GM19395 (cell line): Measurements from ENCODE around the gene ARHGAP18.

Source experiments
- ATAC-seq: cut with Tn5 transposase; IDR thresholded peaks from one replicate; pipeline ENCODE4 v1.9.1; 2021; ENCODE audit warnings: mild to moderate bottlenecking, moderate library complexity; ENCODE audit not compliant: unreplicated experiment

The ARHGAP18 gene

DNA sequence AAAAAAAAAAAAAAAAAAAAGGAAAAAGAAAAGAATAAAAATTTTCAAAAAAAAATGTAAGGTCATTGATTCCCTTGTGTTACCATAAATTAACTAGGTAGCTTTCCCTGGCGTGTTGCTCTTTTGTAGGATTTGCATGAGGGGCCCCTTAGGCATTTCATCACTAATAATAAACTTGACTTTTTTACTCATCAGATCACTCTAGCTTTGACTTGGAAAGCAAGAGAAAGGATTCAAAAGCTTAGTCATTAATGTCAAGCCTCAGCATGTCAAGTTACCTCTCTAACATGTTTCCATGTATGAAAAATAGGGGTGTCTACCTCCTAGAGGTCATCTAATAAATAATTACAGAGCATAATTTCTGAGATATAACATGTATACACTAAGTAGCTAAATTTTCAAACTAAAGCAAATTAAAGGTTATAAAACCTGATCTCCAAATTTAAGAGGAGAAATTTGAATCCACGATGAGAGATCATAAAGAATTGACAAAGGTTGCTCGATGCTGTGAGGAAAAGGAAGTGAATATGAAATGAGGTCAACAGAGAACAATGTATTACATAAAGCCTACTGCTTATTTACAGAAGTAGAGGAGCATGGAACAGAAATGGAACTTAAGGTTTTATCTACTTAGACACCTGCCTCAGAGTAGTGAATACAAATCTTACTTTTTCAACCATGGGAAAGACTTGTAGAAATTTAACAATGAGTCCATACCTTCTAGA is 86.8 kb downstream of the ARHGAP18 start:
- ATAC-seq, result peak; percentile 72

GRCh38 chr6:129621252-129621651 is 88.7 kb downstream of the ARHGAP18 start:
- no peak for ATAC-seq

GRCh38 chr6:129620234-129620610 is 89.8 kb downstream of the ARHGAP18 start:
- ATAC-seq, result no peak

DNA sequence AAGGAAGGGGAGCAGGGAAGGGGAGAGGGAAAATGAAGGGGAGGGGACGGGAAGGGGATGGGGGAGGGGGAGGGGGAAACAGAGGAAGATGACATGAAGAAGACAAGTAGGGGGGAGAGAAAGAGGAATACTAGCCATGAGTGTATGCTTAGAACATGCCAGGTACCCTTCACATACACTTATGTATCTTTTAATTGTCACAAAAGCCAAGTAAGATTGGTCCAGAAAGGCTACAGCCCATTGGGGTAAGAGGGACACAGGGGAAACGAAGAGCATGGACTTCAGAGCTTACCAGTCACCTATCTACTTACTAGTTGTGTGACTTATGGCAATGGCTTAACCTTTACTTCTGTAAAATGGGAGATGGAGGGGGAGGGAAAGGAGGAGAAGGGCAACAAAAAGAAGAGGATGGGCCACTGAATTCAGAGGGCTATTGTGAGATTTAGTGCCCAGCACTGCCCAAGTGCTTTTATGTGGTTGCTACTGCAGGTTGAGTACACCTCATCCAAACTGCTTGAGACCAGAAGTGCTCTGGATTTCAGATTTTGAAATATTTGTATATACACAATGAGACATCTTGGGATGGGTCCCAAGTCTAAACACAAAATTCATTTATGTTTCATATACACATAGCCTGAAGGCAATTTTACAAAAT is 90.3 kb downstream of the ARHGAP18 start:
- ATAC-seq, result no peak

GRCh38 chr6:129617986-129618385 is 92.0 kb downstream of the ARHGAP18 start:
- no peak for ATAC-seq

DNA sequence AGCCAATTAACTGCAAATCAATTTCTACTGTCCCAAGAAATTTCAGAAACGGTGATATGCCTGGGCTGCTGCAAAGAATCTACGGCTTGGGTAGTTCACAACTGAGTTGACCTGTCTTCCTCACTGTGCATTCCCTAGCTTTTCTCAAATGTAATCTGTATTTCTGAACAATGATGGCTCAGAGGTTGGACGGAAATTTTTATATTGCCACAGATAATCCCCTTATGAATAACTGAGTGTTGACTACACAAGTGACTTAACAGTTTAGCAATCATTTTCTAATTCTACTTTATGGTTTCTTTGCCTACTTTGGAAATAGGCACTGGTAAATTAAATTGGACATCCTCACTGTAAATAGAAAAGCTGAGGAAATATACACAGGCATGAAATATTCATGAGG is 94.5 kb downstream of the ARHGAP18 start:
- ATAC-seq, result no peak

- no peak for ATAC-seq
Measured at GRCh38 chr6:129615020-129615419, 95.0 kb downstream of the ARHGAP18 start.

DNA sequence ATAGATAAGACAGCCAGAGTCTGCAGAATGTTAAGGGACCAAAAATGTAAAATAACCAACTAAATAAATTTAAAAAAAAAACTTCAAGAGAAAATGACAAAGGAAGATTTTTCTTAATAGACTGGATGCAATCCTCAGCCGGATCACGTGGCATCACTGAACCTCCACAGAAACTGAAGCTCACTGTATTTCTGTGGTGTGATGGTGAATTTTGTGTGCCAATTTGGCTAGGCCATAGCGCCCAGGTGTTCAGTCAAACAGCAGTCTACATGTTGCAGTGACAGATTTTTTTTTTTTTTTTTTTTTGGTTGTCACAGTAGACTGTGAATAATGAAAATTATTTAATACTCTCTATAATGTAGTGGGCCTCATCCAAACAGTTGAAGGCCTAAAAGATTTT is 95.5 kb downstream of the ARHGAP18 start:
- no peak for ATAC-seq

DNA sequence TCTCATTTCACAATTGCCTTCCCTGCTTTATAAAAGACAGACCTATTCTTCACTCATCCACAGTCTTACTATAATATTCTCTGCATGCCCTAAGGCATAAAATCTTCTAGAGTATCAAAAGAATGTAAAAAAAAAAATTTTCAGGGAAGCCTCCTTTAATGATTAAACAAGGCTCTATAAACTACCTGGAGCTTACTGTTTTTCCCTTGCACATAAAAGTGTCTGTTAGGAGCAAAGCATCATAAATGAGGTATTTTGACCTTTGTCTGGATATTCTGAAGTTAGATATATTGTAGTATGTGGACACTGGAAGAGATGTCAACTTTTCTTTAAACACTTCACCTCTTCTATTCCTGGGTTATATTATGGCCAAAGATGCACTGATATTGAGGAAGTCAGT is 97.5 kb downstream of the ARHGAP18 start:
- no peak for ATAC-seq

DNA sequence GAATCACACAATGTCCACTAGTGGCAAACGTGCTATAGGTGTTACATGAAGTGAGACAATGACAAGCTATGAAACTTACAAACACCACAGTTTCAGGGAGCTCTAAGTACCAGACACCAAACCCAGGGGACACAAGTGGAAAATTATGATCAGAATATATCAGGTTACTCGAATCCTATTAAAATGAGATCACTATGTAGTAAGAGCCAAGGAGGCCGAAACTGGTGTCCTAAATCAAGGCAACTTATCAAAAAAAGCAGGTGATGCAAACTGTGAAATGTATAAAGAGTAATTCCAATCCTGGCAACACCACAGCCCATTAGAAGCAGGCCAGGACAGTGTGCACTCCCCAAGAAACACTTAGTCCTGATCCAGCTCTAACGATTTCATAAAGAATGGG is 100.3 kb downstream of the ARHGAP18 start:
- no peak for ATAC-seq

- ATAC-seq, result no peak
Measured at GRCh38 chr6:129608886-129609537, 101.0 kb downstream of the ARHGAP18 start.

GRCh38 chr6:129607581-129608186 is 102.3 kb downstream of the ARHGAP18 start:
- ATAC-seq, result no peak

DNA sequence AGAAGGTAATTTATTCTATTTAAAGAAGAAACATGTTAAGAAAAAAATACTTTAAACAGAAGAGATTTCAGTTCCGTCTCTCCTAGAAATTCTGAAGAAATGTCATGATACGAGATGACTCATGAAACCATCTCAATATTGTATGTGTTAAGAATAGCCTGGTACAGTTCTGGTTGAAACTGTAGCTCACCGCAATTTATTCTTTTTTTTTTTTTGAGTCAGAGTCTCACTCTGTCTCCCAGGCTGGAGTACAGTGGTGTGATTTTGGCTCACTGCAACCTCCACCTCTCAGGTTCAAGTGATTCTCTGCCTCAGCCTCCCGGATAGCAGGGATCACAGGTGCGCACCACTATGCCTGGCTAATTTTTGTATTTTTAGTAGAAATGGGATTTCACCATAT is 103.3 kb downstream of the ARHGAP18 start:
- no peak for ATAC-seq

DNA sequence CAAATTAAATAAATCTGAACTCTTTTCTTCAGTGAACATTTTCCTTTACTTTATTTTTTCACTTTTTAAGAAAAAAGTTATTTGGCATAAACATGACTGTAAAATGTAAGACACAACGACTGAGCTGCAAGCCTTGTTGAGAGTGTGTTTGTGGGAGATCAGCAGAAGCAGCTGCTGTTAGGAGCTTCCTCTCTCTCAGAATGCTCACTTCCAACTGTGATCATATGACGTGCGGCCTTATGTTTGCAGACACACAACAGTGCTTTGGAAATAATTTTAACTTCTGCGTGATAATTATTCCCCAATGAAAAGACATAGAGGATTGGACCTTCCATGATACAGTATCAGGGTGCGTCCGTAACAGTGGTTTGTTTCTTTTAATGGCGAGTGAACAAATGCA is 104.0 kb downstream of the ARHGAP18 start:
- no peak for ATAC-seq

- no peak for ATAC-seq
Measured at GRCh38 chr6:129605095-129605494, 104.9 kb downstream of the ARHGAP18 start.

DNA sequence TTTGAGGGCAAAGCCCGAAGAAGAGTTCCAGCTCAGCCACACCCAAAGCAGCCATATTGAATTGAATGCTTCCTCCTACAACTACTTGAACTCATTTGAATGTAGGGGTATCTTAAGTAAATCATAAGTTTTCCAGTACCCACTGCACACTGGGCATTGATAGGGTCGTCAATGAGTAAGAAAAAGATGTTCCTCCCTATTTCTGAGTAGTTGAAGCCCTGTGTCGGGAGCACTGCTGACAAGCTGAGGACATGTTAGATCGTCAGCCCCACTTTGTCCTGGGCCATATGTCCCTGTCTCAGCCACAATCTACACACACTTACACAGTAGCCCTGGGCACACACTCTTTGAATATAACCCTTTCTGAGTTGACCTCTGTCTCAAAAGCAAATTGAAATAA is 105.7 kb downstream of the ARHGAP18 start:
- ATAC-seq, result no peak

DNA sequence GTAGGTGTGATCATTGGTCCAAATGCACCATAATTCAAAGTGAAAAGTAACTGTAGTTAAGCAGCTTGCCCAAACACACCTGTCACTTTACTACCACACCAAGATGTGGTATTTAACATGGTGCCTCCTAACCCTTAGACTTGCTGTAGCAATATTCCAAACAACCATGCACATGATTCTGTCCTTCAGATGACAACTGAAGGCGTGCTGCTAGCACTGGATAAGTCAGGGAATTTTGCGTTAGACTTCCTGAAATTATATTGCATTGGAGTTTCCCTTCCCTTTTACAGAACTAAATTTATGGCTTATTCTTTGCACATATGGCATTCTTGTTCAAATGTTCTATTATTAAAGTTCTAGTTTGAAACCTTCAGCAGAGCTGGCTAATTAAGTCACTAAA is 106.2 kb downstream of the ARHGAP18 start:
- no peak for ATAC-seq

DNA sequence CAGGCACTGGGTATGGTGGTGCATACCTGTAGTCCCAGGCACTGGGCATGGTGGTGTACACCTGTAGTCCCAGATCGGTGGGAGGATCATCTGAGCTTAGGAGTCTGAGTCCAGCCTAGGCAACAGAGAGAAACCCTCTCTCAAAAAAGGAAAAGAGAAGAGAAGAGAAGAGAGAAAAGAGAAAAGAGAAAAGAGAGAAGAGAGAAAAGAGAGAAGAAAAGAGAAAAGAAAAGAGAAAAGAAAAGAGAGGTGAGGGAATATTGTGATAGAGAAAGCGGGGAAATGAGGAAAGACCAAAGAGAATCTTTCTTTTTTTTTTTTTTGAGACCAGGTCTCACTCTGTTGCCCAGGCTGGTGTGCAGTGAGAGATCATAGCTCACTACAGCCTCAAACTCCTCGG is 108.7 kb downstream of the ARHGAP18 start:
- no peak for ATAC-seq

DNA sequence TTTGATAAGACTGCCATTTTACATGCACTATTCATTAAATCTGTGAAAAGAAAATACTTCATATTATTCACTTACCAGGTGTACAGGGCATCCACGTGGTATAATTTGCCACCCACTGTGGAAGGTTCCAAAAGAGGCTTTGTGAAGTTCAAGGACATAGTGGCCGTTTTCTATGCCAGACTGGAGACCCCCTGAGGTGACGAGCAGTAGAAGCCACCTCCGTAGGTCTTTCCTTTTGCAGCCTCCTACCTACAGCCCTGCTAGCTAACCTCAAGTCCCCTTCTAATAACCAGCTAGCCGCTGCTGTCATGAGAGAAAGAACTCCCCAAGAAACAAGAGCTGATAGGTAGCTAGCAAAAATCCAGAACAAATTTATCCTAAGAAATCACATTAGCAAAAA is 110.5 kb downstream of the ARHGAP18 start:
- ATAC-seq, result no peak

GRCh38 chr6:129598244-129599187 is 111.5 kb downstream of the ARHGAP18 start:
- ATAC-seq, result peak; percentile 74
